Measurements from ENCODE around the gene TMEM145.
"Not testable (repeated sequence)": the region's sequence is repeated elsewhere in the genome, so short reads cannot be mapped to it uniquely, and the experiment has no call there.

Gene TMEM145

GRCh38 chr19:42313096-42313839 lies at the start of gene TMEM145:
TSS of gene TMEM145 (plus strand) at chr19:42313309. CDS start at chr19:42313377, 68 bp downstream.
- peak; percentile 92 for DNase-seq (ENCODE audit: insufficient read length, low spot score)
- no peak for FAIRE-seq

GRCh38 chr19:42266105-42266504 lies 47.0 kb upstream of the TMEM145 start:
- not testable (repeated sequence) for DNase-seq (ENCODE audit: insufficient read length, low spot score); FAIRE-seq

More at GRCh38 chr19:42313096-42313839, at the start of gene TMEM145:
- TF ChIP-seq POLR2A (IDR thresholded peaks at IDR 0.05; ENCODE audit: low read depth, low read length), result no peak

DNA sequence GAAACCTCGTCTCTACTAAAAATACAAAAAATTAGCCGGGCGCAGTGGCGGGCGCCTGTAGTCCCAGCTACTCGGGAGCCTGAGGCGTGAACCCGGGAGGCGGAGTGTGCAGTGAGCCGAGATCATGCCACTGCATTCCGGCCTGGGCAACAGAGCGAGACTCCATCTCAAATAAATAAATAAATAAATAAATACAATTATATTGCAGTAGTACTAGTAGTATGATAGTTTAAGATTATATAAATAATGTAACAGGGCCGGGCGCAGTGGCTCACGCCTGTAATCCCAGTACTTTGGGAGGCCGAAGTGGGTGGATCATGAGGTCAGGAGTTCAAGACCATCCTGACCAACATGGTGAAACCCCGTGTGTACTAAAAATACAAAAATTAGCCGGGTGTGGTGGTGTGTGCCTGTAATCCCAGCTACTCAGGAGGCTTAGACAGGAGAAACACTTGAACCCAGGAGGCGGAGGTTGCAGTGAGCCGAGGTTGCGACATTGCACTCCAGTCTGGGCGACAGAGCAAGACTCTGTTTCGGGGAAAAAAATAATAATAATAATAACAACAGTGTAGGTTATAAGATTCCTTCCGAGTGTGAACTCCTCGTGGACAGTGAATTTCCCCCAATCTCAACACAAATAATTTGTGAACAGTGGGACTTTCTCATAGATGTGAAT lies 46.0 kb upstream of the TMEM145 start:
- DNase-seq (ENCODE audit: insufficient read length, low spot score); FAIRE-seq: not testable (repeated sequence)

DNA sequence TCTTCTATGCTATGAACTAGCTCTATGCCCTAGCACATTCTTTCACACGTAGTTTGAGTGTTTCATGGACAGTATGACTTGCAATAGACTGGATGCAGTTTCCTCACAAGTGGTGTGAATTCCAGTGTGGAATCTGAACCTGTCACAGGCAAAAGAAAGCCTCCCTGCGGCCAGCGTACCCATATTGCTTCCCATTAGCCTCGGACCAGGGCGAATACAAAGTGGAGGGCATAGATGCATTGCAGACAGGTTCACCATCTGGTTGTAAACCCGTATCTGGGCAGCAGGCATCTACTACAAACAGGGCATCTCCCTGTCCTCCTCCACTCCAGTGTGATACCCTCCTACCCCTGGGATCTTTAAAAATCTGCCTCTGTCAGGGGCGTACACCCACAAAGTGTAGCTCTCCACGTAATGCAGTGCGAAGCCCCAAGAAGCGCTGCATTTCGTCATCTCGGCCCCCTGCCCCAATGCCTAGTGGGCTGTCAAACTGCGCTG lies 45.4 kb upstream of the TMEM145 start:
- no peak for DNase-seq (ENCODE audit: insufficient read length, low spot score)
- no peak for TF ChIP-seq POLR2A (IDR thresholded peaks at IDR 0.05; ENCODE audit: low read depth, low read length)
- no peak for FAIRE-seq

DNA sequence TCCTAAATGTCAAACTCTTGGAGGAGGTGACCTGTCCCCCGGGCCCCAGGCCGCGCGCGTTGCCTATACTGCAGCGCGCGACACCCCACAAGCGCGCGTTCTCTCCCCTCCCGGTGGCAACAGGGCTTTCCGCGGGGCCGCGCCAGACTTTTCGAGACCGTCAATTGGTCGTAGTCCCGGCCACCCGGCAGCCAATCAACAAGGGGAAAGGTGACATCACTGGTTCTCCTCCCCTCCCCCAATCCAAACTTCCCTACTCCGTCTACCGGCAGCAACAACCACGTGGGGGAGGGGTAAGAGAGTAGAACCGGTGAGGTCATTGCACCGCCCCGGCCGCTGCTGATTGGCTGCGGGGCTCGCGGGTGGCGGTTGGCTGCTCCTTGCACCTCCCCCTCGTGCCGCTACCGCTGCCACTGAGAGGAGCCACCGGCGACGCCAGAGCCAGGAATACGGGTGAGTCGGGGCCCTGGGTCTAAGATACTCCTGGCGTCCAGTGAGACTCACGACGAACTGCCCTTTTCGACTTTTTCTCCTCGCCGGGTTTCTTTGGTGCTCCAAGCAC lies 44.9 kb upstream of the TMEM145 start:
- FAIRE-seq (peak; percentile 64), DNase-seq (ENCODE audit: insufficient read length, low spot score) (peak; percentile 98)
- peak; percentile 29 for TF ChIP-seq POLR2A (IDR thresholded peaks at IDR 0.05; ENCODE audit: low read depth, low read length)

- peak; percentile 92 for FAIRE-seq
Observed at GRCh38 chr19:42268704-42269477, 44.2 kb upstream of the TMEM145 start, which contains the start of gene CIC. TSS of gene CIC (plus strand) at chr19:42269252. CDS start at chr19:42271784, 2,532 bp downstream.

DNA sequence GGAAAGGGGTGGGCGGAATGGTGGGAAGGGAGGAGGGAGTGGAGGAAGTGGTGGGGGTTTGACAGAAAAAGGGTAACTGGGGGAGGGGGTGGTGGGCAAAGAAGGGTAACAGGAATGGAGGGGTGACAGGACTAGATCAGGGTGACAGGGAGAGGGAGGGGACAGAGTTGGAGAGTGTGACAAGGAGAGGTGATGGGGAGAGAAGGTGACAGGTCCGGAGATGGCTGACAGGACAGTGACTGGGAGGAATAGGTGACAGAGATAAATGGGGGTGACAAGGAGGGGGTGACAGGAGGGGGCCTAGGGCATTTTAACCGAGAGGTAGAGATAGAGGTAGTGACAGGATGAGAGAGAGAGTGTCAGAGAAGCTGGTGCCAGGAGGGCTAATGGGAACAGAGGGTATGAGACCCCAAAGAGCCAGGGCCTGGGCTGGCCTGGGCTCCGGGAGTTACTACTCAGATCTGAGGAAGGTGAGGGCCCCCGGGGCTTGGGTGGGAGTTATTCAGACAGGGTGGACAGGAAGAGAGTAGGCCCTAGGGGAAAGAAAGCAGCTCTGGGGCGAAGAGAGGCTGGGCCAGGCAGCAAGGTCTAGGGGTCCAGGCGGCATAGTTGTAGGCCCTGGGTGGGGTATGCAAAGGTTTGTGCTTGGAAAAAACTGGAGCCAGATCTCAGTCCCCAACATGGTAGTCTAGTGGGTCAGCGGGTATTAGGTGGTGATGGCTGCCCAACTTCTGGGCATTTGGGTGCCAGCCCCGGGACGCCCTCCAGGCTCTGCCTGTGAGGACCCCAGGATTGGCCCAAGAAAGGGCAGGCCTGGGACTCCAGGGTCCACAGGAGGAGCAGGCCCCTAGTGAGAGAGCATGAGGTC lies 43.4 kb upstream of the TMEM145 start:
- FAIRE-seq (no peak), DNase-seq (ENCODE audit: insufficient read length, low spot score) (no peak)
- TF ChIP-seq POLR2A (IDR thresholded peaks at IDR 0.05; ENCODE audit: low read depth, low read length), result no peak

More at GRCh38 chr19:42268704-42269477, 44.2 kb upstream of the TMEM145 start, which contains the start of gene CIC:
- peak; percentile 98 for DNase-seq (ENCODE audit: insufficient read length, low spot score)
- TF ChIP-seq POLR2A (IDR thresholded peaks at IDR 0.05; ENCODE audit: low read depth, low read length), result no peak; the same call in 1 of the 2 replicates

DNA sequence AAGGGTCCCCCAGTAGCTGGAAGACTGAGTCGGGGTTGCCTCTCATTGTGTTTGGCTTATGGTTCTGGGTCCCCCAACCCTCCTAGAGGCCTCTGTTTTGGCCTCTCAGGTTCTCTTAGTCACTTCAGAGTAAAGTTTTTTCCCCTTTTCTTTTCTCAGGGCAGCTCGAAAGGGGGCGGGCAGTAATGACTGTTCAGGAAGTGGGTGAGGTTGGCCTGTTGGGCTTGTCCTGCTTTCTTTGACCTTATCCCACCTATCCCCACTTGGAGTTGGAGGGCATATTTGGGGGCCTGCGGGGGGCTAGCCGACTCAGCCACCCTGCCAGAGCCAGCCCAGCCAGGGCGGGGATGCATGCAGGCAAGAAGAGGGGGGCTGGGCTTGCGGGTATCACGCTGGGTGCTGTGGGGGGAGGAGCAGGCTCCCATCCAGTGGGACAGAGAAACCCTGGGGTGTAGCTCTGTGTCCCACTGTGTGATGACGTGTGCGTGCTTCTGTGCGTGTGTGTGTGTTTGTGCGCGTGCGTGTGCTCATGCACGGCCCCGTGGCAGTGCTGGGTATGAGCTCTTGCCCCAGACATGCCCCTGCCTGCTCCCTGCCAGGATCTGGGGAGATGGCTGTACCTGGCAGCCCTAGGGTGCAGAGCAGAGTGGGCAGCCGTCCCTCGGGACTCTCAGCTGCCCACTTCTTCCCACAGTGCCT lies 42.6 kb upstream of the TMEM145 start:
- peak; percentile 90 for DNase-seq (ENCODE audit: insufficient read length, low spot score)
- no peak for FAIRE-seq
- peak; percentile 55 for TF ChIP-seq POLR2A (IDR thresholded peaks at IDR 0.05; ENCODE audit: low read depth, low read length)

GRCh38 chr19:42271045-42271419 lies 42.1 kb upstream of the TMEM145 start:
- DNase-seq (ENCODE audit: insufficient read length, low spot score), result no peak
- no peak for TF ChIP-seq POLR2A (IDR thresholded peaks at IDR 0.05; ENCODE audit: low read depth, low read length)
- FAIRE-seq, result no peak

- no peak for TF ChIP-seq POLR2A (IDR thresholded peaks at IDR 0.05; ENCODE audit: low read depth, low read length)
- no peak for FAIRE-seq
- no peak for DNase-seq (ENCODE audit: insufficient read length, low spot score)
Observed at GRCh38 chr19:42271861-42272534, 41.1 kb upstream of the TMEM145 start.

DNA sequence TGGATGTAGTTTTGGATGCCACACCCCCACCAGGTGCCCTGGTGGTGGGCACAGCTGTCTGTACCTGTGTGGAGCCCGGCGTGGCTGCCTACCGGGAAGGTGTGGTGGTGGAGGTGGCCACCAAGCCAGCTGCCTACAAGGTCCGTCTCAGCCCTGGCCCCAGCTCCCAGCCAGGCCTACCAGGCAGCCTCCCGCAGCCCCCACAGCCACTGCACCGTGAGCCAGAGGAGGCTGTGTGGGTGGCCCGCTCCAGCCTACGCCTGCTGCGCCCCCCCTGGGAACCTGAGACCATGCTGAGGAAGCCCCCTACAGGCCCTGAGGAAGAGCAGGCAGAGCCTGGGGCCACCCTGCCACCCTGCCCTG lies 40.6 kb upstream of the TMEM145 start:
- no peak for DNase-seq (ENCODE audit: insufficient read length, low spot score)
- FAIRE-seq, result no peak
- no peak for TF ChIP-seq POLR2A (IDR thresholded peaks at IDR 0.05; ENCODE audit: low read depth, low read length)

DNA sequence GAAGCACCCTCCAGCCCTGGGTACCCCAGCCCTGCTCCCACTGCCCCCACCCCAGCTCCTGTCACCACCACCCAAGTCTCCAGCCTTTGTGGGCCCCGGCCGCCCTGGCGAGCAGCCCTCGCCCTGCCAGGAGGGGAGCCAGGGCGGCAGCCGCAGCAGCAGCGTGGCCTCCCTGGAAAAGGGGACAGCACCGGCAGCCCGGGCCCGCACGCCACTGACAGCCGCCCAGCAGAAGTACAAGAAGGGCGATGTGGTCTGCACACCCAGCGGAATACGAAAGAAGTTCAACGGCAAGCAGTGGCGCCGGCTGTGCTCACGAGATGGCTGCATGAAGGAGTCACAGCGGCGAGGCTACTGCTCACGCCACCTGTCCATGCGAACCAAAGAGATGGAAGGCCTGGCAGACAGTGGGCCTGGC lies 40.1 kb upstream of the TMEM145 start:
- FAIRE-seq (no peak), DNase-seq (ENCODE audit: insufficient read length, low spot score) (no peak)
- TF ChIP-seq POLR2A (IDR thresholded peaks at IDR 0.05; ENCODE audit: low read depth, low read length), result no peak

Measured in H54 (cell line).